GM18498 (cell line): ENCODE data around the gene CCDC88C.

Experiments used
- ATAC-seq: cut with Tn5 transposase; IDR thresholded peaks from one replicate; pipeline ENCODE4 v1.9.1; 2021; ENCODE audit warnings: mild to moderate bottlenecking, moderate library complexity; ENCODE audit not compliant: unreplicated experiment

Gene CCDC88C

DNA sequence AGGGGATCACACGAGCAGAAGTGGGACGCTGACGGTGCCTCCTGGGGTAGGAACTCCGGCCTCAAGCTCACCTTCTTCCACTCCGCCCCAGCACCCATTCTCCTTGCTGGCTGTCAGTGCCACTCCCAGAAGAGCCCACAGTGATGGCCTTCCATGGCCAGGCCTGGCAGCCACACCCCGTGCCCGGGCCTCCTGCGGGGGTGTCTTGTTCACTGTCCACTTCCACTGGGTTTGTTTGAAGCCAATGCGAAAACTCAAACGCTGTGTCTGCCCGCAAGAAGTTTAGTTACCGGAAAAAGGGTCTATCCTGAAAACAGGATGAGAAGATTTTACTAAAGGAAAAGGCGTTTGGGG lies 38.1 kb downstream of the CCDC88C start:
- ATAC-seq = no peak

DNA sequence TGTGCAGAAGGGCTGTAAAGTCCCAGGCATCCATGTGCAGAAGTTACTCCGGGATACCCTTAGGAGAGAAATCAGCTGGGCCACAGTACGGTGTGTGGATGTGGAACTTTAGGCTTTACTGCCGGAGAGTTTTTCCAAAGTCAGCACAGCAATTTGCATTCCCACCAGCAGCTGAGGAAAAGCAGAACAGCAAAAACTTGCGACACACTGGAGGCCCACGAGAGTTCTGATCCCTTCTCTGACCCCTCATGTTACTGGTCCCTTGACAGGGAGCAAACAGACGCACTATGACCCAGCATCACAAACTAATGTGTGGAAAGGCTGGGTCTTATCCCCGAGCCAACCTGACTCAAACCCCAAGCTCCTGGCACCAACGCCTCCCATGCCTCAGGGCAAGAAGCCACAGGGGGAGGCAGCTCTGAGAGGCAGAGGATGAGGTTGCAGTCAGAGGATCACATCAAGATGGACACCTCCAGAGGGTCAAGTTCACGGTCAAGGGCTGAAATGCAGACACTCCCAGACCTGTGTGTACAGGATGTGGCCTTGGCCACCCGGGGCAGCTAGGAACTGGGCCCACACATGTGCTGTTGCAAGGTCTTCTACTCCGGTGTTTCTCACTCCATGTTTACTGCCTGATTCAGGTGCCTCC lies 38.6 kb downstream of the CCDC88C start:
- no peak for ATAC-seq

GRCh38 chr14:91377700-91378652 lies 39.6 kb downstream of the CCDC88C start:
- no peak for ATAC-seq

GRCh38 chr14:91376547-91377477 lies 40.8 kb downstream of the CCDC88C start:
- no peak for ATAC-seq

- ATAC-seq = no peak
Observed at GRCh38 chr14:91375720-91376452, 41.7 kb downstream of the CCDC88C start.

DNA sequence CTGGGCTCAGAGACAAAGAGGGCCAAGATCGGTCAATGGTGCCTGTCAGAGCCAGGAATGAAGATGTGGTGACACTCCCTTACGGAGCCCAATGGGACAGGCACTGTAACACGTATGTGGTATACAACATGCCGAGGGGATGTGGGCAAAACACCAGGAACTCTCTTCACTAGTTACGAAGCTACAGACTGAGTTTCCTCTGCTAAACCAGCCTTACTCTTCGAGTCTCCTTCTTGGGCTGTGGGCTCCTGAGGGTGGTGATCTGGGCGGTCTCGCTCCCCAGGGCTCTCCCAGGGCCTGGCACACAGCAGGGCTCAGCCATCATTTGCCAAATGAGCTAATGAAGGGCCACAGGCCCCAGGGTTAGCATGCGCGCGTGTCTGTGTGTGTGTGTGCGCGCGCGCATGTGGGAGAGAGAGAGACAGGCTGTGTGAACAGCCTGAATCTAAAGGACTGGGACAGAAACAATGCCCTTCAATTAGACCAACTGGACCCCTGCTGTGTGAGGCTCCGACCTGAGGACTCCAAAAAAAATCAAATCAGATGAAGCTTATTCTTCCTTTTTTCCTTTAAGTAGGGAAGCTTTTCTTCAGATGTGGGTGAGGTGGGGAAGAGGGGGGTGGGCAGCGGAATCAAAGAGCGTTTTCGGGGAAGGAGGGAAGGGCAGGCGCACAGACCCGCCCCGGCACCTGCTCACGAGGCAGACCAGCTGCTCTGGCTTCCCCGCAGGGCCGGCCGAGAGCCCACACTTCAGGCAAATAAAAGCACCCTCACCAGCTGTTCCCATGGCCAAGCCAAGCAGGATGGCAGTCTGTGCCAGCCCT lies 42.5 kb downstream of the CCDC88C start:
- no peak for ATAC-seq

GRCh38 chr14:91374287-91374878 lies 43.2 kb downstream of the CCDC88C start:
- no peak for ATAC-seq

- ATAC-seq = peak; percentile 59
Observed at GRCh38 chr14:91373591-91374254, 43.9 kb downstream of the CCDC88C start.

DNA sequence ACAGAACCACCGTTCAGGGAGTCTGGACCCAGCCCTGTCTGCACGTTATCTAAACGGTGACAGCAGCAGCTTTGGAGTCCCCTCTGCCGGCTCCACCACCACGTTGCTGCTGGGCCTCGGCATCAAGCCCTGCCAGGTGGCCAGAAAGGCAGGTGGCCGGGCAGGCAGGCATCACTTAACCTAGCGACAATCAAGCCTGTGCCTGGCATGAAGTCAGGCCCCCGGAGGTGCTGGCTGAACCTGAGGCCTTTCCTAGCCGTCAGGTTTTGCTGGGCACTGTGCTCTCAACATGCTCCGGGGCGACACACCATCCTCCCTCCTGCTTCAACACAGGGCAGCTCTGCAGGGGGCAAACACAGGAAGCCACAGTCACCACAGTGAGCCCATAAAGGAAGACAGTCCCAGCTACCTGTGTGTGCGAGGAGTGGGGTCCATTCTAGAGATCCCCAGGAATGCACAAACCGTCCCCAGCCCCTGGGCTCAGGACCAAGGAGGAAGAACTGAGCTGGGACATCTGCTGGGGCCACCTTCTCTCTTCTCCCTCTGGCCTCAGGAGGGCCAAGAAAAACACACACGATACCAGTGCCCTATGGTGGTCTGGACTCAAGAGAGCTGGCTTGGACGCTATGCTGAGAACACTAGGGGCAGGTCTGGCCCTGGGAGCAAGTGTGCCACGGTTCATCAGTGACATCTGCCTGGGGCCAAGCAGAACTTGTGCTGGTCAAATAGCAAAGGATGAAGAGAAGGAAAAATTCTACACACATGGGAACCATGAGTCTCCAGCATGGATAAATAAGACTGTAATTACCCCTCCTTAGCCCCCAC lies 44.7 kb downstream of the CCDC88C start:
- peak; percentile 27 for ATAC-seq

DNA sequence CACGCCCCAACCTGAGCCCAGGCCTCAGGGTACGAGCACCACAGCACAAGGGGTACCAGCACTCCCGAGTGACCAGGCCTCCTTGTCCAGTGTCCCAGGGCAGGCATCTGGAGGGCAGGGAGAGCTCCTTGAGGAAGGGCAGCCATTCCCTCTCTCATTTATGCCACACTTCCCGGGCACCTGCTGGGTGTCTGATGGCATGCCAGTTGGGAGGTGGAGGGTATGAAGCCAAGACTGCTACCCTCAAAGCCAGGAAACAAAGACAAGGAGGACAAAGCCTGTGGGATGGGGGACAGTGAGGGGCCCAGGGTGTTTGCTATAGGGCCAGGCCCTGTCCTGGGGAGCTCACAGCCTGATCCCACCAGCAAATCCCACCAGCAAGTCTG lies 45.6 kb downstream of the CCDC88C start:
- ATAC-seq = no peak

DNA sequence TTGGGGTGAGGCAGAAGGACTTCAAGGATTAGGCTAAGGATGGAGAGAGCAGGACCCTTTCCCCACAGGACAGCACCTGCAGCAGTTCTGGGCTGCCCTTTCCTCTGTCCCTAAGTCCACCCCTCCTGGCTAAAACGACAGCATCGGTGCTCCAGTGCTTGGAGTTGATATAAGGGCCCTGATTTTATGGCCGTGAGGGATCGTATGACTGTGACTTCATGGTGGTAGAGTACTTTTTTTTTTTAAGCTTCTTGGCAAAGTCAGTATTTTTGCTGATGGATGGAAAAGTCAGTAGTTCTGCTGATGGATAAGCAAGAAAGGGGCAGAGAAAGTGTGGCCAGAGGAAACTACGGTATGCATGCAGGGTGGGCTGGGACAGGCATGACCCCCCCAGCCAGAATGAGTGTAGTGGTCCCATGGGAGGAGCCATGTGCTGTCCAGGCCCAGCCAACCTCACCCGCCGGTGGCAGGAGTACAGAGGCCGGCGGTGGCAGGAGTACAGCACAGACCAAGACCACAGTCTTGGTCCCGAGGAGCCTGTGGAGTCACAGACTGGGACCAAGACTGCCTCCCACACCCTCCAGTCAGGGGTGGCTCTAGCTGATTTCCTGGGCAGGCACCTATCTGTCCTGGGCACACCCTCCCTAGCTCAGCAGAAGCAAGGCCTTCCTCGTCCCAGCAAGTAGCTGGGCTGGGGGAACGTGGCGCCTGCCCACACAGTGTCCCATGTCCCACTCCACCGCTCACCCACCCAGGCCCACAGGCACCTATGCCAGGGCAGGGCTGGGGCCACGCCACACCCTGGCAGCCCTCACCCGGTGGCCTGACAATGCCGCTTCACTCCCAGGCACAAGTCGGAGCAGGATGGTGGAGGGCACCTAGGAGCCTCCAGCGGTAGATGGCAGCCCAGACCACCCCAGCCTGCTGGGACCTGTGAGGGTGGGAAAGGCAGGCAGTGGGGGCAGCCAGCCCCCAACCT lies 46.3 kb downstream of the CCDC88C start:
- no peak for ATAC-seq

GRCh38 chr14:91369628-91370445 lies 47.8 kb downstream of the CCDC88C start:
- ATAC-seq = no peak

- no peak for ATAC-seq
Observed at GRCh38 chr14:91368776-91369416, 48.7 kb downstream of the CCDC88C start.

- ATAC-seq = peak; percentile 75
Observed at GRCh38 chr14:91367173-91368171, 50.1 kb downstream of the CCDC88C start.
